Activated naive CD4-positive, alpha-beta T cell treated with anti-CD3 and anti-CD28 coated beads for 36 hours (primary cell): ENCODE measurements around the gene KDM6B. TPM values are rescaled to one million over a fixed set of nuclear protein-coding genes. Genes with fewer than 3 reads are reported as not detected.

ENCODE experiments used
- CTCF ChIA-PET: fragments of 350-600 bp; sonication (Branson Sonifier 250); formaldehyde crosslinking; loops from one replicate; lab custom pipeline; 2021; ENCODE audit warnings: antibody characterized with exemption; lab: Charles Lee
- DNase-seq: peaks from one replicate; pipeline ENCODE4 v3.0.0-alpha.2; 2020
- H3K27ac Mint-ChIP-seq: one replicate; pipeline ENCODE4 v1.8.0; 2021; ENCODE audit warnings: mild to moderate bottlenecking, mixed read lengths
- H3K27me3 Mint-ChIP-seq: one replicate; pipeline ENCODE4 v1.8.0; 2021; ENCODE audit warnings: low read depth, mixed read lengths
- H3K36me3 Mint-ChIP-seq: one replicate; pipeline ENCODE4 v1.8.0; 2021; ENCODE audit warnings: low read depth, mixed read lengths
- H3K4me1 Mint-ChIP-seq: one replicate; pipeline ENCODE4 v1.8.0; 2021; ENCODE audit warnings: low read depth, mixed read lengths
- H3K4me3 Mint-ChIP-seq: one replicate; pipeline ENCODE4 v1.8.0; 2021; ENCODE audit warnings: mild to moderate bottlenecking, moderate library complexity, mixed read lengths
- H3K9me3 Mint-ChIP-seq: one replicate; pipeline ENCODE4 v1.8.0; 2021; ENCODE audit warnings: mixed read lengths
- intact Hi-C: fragments of 100-400 bp; cut with micrococcal nuclease; formaldehyde crosslinking; loops from one replicate; pipeline ENCODE4 v1.15.1; 2023
- total RNA-seq, 2 experiments: library from RNA; stranded (reverse); gene quantifications; one replicate each; pipeline ENCODE4 v1.2.3, GENCODE V29; 2021

The KDM6B gene
- total RNA-seq, 2 experiments from 2014 or later = 22.7 to 24.1 TPM

- Mint-ChIP-seq H3K9me3 (no peaks in the 10 kb centered on the region), H3K4me3 (peak overlapping the region; percentile 91), H3K27me3 (no peaks in the 10 kb centered on the region), H3K27ac (peak overlapping the region; percentile 88), H3K4me1 (peaks cover 58% of the 10 kb centered on the region), H3K36me3 (peaks cover 3% of the 10 kb centered on the region)
- DNase-seq = peak; percentile 34
- CTCF ChIA-PET = interaction anchor here (0.7 to 2.5 kb wide), 6 partner anchors 13 to 152 kb away, joined by 3 to 11 read pairs (median 3); partner anchors contain the start of genes NAA38 and WRAP53
- intact Hi-C loops = loop anchor here (10.0 kb wide), 1 partner anchor 447 kb away; the partner anchor contains the start of gene RANGRF
These were observed 3.5 kb downstream of the KDM6B start for GRCh38 chr17:7837408-7838088.

DNA sequence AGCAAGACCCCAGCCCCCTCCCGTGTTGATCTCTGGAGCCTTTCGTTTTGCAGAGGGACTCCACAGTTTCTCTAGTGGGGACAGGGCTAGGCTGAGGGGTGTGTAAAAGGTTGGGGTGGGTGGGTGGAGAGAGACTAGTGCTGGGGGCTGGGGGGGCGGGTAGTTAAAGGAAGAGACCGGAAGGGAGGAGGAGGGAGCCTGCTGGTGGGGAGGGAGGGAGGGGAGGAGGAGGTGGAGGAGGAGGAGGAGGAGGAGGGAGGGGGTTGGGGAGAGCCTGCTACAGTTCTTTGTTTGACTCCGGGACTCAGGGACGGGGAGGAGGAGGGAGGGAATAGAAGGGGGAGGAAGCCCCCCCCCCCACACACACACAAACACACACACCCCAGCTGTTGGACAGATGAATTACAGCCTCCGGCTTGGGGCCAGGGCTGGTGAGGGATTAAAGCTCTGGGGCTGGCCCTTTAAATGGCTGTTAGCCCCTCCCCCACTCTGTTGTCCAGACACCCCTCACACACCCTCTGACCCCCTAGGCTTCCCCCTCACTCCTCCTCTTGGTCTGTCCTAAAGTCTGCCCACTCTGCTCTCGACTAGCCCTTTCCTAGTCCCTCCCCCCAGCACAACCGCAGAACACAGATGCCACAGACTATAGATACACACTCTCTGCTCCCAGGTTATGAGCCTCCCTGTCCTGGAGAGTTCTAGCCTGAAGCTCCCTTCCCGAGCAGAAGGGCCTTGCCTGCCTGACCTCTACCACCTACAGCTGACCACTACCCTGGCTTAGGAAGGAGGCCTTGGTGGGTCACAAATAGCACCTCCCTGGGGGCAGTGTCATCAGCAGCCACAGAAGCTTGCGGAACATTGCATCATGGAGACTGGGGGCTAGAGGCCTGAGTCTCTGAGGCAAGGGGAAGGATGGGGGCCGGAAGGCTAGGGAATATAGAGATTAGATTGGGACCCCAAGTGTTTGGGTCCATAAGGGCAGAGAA, 4.4 kb downstream of the KDM6B start:
- Mint-ChIP-seq H3K9me3 (no peaks in the 10 kb centered on the region), H3K27me3 (no peaks in the 10 kb centered on the region), H3K36me3 (peaks cover 3% of the 10 kb centered on the region), H3K27ac (peak overlapping the region; percentile 88), H3K4me3 (peak overlapping the region; percentile 91), H3K4me1 (peaks cover 55% of the 10 kb centered on the region)
- CTCF ChIA-PET = interaction anchor here (0.6 to 2.5 kb wide), 4 partner anchors 12 to 94 kb away, joined by 3 to 11 read pairs (median 3); partner anchors contain the start of gene NAA38
- intact Hi-C loops = loop anchor here (10.0 kb wide), 1 partner anchor 446 kb away; the partner anchor contains the start of gene RANGRF
- DNase-seq = peak; percentile 58

- H3K36me3 Mint-ChIP-seq = peaks cover 3% of the 10 kb centered on the region
- CTCF ChIA-PET = interaction anchor here (0.6 to 1.3 kb wide), 3 partner anchors 16 to 95 kb away, joined by 3 to 4 read pairs (median 3); no protein-coding TSS in a partner anchor
- intact Hi-C loops = loop anchor here (10.0 kb wide), 1 partner anchor 445 kb away; the partner anchor contains the start of gene RANGRF
- peaks cover 50% of the 10 kb centered on the region for H3K4me1 Mint-ChIP-seq
- H3K4me3 Mint-ChIP-seq = peak overlapping the region; percentile 59
- peak; percentile 23 for DNase-seq
- no peaks in the 10 kb centered on the region for H3K9me3 Mint-ChIP-seq
- H3K27me3 Mint-ChIP-seq = no peaks in the 10 kb centered on the region
- H3K27ac Mint-ChIP-seq = peak overlapping the region; percentile 88
These were observed 5.3 kb downstream of the KDM6B start for GRCh38 chr17:7839190-7839875.

GRCh38 chr17:7839876-7840261, 5.9 kb downstream of the KDM6B start:
- DNase-seq = peak; percentile 48
- no peaks in the 10 kb centered on the region for H3K27me3 Mint-ChIP-seq
- peaks cover 3% of the 10 kb centered on the region for H3K36me3 Mint-ChIP-seq
- H3K9me3 Mint-ChIP-seq = no peaks in the 10 kb centered on the region
- CTCF ChIA-PET = interaction anchor here (0.7 to 1.4 kb wide), 4 partner anchors 15 to 588 kb away, joined by 3 to 4 read pairs (median 4); partner anchors contain the start of gene CTDNEP1
- peak overlapping the region; percentile 82 for H3K27ac Mint-ChIP-seq
- peaks cover 50% of the 10 kb centered on the region for H3K4me1 Mint-ChIP-seq
- intact Hi-C loops = loop anchor here (5.0 to 10.0 kb wide), 9 partner anchors 223 to 603 kb away; partner anchors contain the start of genes ACAP1, CTDNEP1, EIF5A and ELP5
- peak overlapping the region; percentile 17 for H3K4me3 Mint-ChIP-seq

- Mint-ChIP-seq H3K36me3 (peaks cover 5% of the 10 kb centered on the region), H3K27ac (peak overlapping the region; percentile 82), H3K4me1 (peaks cover 50% of the 10 kb centered on the region), H3K9me3 (no peaks in the 10 kb centered on the region), H3K4me3 (peak overlapping the region; percentile 89), H3K27me3 (no peaks in the 10 kb centered on the region)
- intact Hi-C loops = loop anchor here (5.0 to 10.0 kb wide), 8 partner anchors 223 to 603 kb away; partner anchors contain the start of genes ACAP1, CTDNEP1, EIF5A and ELP5
- CTCF ChIA-PET = interaction anchor here (0.7 to 1.4 kb wide), 8 partner anchors 11 to 589 kb away, joined by 3 to 6 read pairs (median 4); partner anchors contain the start of genes CTDNEP1 and NAA38
- no peak for DNase-seq
These were observed 6.4 kb downstream of the KDM6B start for GRCh38 chr17:7840441-7840840.

DNA sequence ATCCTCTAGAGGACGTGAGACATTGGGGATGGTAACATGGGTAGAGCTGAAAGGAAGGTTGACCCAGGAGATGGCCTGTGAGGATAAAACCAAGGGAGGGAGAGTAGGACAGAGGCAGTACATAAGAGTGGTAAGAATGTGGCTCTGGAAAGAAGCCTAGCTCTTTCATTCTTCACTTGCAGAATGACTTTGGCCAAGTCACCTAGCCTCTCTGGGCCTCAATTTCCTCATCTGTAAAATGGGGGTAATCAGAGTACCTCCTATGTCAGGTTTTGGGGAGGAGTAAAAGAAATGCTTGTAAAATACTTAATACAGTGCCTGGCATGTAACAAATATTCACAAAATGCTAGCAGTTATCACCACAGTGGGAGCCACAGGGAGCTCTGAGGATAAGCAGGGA, 6.9 kb downstream of the KDM6B start:
- intact Hi-C loops = loop anchor here (5.0 to 10.0 kb wide), 8 partner anchors 224 to 604 kb away; partner anchors contain the start of genes ACAP1, CTDNEP1, EIF5A and ELP5
- CTCF ChIA-PET = interaction anchor here (0.8 to 1.4 kb wide), 8 partner anchors 11 to 148 kb away, joined by 3 to 6 read pairs (median 4); partner anchors contain the start of gene NAA38
- Mint-ChIP-seq H3K27ac (peak overlapping the region; percentile 82), H3K27me3 (no peaks in the 10 kb centered on the region), H3K4me3 (peak overlapping the region; percentile 89), H3K4me1 (peaks cover 53% of the 10 kb centered on the region), H3K9me3 (no peaks in the 10 kb centered on the region), H3K36me3 (peaks cover 7% of the 10 kb centered on the region)
- no peak for DNase-seq

- peak overlapping the region; percentile 89 for H3K4me3 Mint-ChIP-seq
- intact Hi-C loops = loop anchor here (5.0 to 10.0 kb wide), 8 partner anchors 224 to 604 kb away; partner anchors contain the start of genes ACAP1, CTDNEP1, EIF5A and ELP5
- H3K36me3 Mint-ChIP-seq = peaks cover 9% of the 10 kb centered on the region
- DNase-seq = peak; percentile 95
- no peaks in the 10 kb centered on the region for H3K27me3 Mint-ChIP-seq
- H3K9me3 Mint-ChIP-seq = no peaks in the 10 kb centered on the region
- H3K27ac Mint-ChIP-seq = peak overlapping the region; percentile 99
- peaks cover 55% of the 10 kb centered on the region for H3K4me1 Mint-ChIP-seq
- CTCF ChIA-PET = interaction anchor here (0.8 to 2.3 kb wide), 7 partner anchors 10 to 149 kb away, joined by 3 to 9 read pairs (median 4); partner anchors contain the start of gene NAA38
These were observed 7.4 kb downstream of the KDM6B start for GRCh38 chr17:7841396-7841914.

GRCh38 chr17:7841915-7842379, 7.9 kb downstream of the KDM6B start:
- no peaks in the 10 kb centered on the region for H3K9me3 Mint-ChIP-seq
- H3K36me3 Mint-ChIP-seq = peaks cover 11% of the 10 kb centered on the region
- CTCF ChIA-PET = interaction anchor here (0.8 to 2.3 kb wide), 4 partner anchors 9 to 148 kb away, joined by 3 to 9 read pairs (median 4); no protein-coding TSS in a partner anchor
- peak overlapping the region; percentile 89 for H3K4me3 Mint-ChIP-seq
- peaks cover 55% of the 10 kb centered on the region for H3K4me1 Mint-ChIP-seq
- intact Hi-C loops = loop anchor here (1.0 to 10.0 kb wide), 17 partner anchors 9 to 605 kb away; partner anchors contain the start of genes ACAP1, ALOXE3, CTC1 and CTDNEP1
- peak overlapping the region; percentile 99 for H3K27ac Mint-ChIP-seq
- peak; percentile 84 for DNase-seq
- no peaks in the 10 kb centered on the region for H3K27me3 Mint-ChIP-seq

- CTCF ChIA-PET = interaction anchor here (0.8 to 2.3 kb wide), 4 partner anchors 8 to 148 kb away, joined by 3 to 9 read pairs (median 3); no protein-coding TSS in a partner anchor
- peak; percentile 96 for DNase-seq
- Mint-ChIP-seq H3K4me3 (peak overlapping the region; percentile 89), H3K4me1 (peaks cover 53% of the 10 kb centered on the region), H3K27me3 (no peaks in the 10 kb centered on the region), H3K27ac (peak overlapping the region; percentile 99), H3K9me3 (no peaks in the 10 kb centered on the region), H3K36me3 (peaks cover 12% of the 10 kb centered on the region)
- intact Hi-C loops = loop anchor here (1.0 to 10.0 kb wide), 17 partner anchors 9 to 605 kb away; partner anchors contain the start of genes ACAP1, ALOXE3, CTC1 and CTDNEP1
These were observed 8.6 kb downstream of the KDM6B start for GRCh38 chr17:7842380-7843256.

DNA sequence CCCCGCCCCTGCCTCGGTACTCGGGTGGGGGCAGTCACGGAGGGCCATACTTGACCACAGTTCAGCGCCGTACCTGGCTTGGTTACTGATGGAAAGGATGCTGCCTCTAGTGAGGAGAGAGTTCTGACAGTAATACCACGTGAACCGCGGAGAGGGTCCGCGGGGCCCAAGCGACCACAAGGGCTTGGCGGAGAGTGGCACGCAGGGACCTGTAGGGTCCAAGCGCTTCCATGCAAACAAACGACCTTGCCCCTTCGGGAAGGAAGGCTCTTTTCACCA, 9.2 kb downstream of the KDM6B start:
- peaks cover 13% of the 10 kb centered on the region for H3K36me3 Mint-ChIP-seq
- H3K9me3 Mint-ChIP-seq = no peaks in the 10 kb centered on the region
- H3K27ac Mint-ChIP-seq = peak overlapping the region; percentile 99
- no peak for DNase-seq
- H3K4me3 Mint-ChIP-seq = peak overlapping the region; percentile 89
- intact Hi-C loops = loop anchor here (2.0 to 10.0 kb wide), 14 partner anchors 156 to 606 kb away; partner anchors contain the start of genes ACAP1, ALOXE3, CTC1 and CTDNEP1
- CTCF ChIA-PET = interaction anchor here (0.8 to 2.3 kb wide), 2 partner anchors 8 to 81 kb away, joined by 3 to 9 read pairs; no protein-coding TSS in a partner anchor
- H3K27me3 Mint-ChIP-seq = no peaks in the 10 kb centered on the region
- H3K4me1 Mint-ChIP-seq = peaks cover 53% of the 10 kb centered on the region
